Spleen (tissue), 11 donors: ENCODE results near the gene CCNB3. TPM values are rescaled to one million over a fixed set of nuclear protein-coding genes. Genes with fewer than 3 reads are reported as not detected.

Experiments
- DNase-seq: peaks from one replicate; pipeline ENCODE4 v3.0.0-alpha.2; 2020
- H3K27ac ChIP-seq, 8 donors: fragments of 200-600 bp; sonication (generic) in 7 of 8; 1 replicate in 4 of 8; 2 replicates in 4 of 8; pipeline versions ENCODE4 v1.5.0 to v1.8.0; 2016 to 2021; ENCODE audit warnings: inconsistent platforms in 4 of 8, mild to moderate bottlenecking in 4 of 8, moderate library complexity in 1 of 8
- H3K27me3 ChIP-seq, 7 donors: fragments of 200-600 bp; sonication (generic) in 6 of 7; replicated peaks in 1 of 7; 1 replicate in 4 of 7; 2 replicates in 3 of 7; pipeline versions ENCODE4 v1.5.0 to v1.8.0; 2016 to 2021; ENCODE audit warnings: inconsistent platforms in 3 of 7, mild to moderate bottlenecking in 1 of 7
- H3K36me3 ChIP-seq, 6 donors: fragments of 200-600 bp; sonication (generic) in 5 of 6; 1 replicate in 4 of 6; 2 replicates in 2 of 6; pipeline versions ENCODE4 v1.5.0 to v1.8.0; 2016 to 2021; ENCODE audit warnings: inconsistent platforms in 2 of 6
- H3K4me1 ChIP-seq, 6 donors: fragments of 200-600 bp; sonication (generic) in 5 of 6; 1 replicate in 3 of 6; 2 replicates in 3 of 6; pipeline versions ENCODE4 v1.5.0 to v1.8.0; 2016 to 2021; ENCODE audit warnings: inconsistent platforms in 3 of 6
- H3K4me3 ChIP-seq, 8 donors: fragments of 200-600 bp; sonication (generic) in 7 of 8; 1 replicate in 4 of 8; 2 replicates in 4 of 8; pipeline versions ENCODE4 v1.5.0 to v1.8.0; 2016 to 2021; ENCODE audit warnings: inconsistent platforms in 4 of 8, mild to moderate bottlenecking in 4 of 8, moderate library complexity in 2 of 8
- H3K9me3 ChIP-seq, 8 donors: fragments of 200-600 bp; sonication (generic) in 7 of 8; 1 replicate in 4 of 8; 2 replicates in 4 of 8; pipeline versions ENCODE4 v1.5.0 to v1.8.0; 2016 to 2021; ENCODE audit warnings: inconsistent platforms in 4 of 8
- CTCF ChIP-seq, 11 experiments: fragments of 200-600 bp in 7 of 11; fragments of 450-650 bp in 4 of 11; sonication (generic) in 4 of 11; IDR thresholded peaks in 8 of 11; conservative IDR thresholded peaks in 3 of 11; 1 replicate in 7 of 11; 2 replicates in 4 of 11; pipeline versions ENCODE4 v1.4.0 to v1.8.0; 2016 to 2021; ENCODE audit warnings: antibody characterized with exemption in 11 of 11, inconsistent platforms in 4 of 11, mild to moderate bottlenecking in 1 of 11
- POLR2A ChIP-seq, 3 donors: fragments of 450-650 bp; IDR thresholded peaks; one replicate each; pipeline ENCODE4 v1.5.1; 2017; ENCODE audit warnings: antibody characterized with exemption in 3 of 3, mild to moderate bottlenecking in 1 of 3
- POLR2AphosphoS5 ChIP-seq, 3 donors: sonication (generic); formaldehyde crosslinking; IDR thresholded peaks; one replicate each; pipeline ENCODE4 v1.5.1; 2017; ENCODE audit warnings: antibody characterized with exemption in 3 of 3
- WGBS, 5 donors: extraction: QIAGEN DNeasy Blood & Tissue Kit in 3 of 5; methylation state at CpG; one replicate each; pipeline versions ENCODE4 v1.1.5 to v1.1.7; 2013 to 2018; 5-methylcytosine and 5-hydroxymethylcytosine counted together
- intact Hi-C: fragments of 100-400 bp; cut with DNase I; formaldehyde crosslinking; loops from one replicate; pipeline ENCODE4 v1.15.0; 2023; ENCODE audit warnings: low total_unique reads
- polyA plus RNA-seq, 3 donors: library from polyadenylated mRNA; stranded (reverse); fragments of 200-250 nt; gene quantifications; one replicate each; pipeline ENCODE4 v1.2.1, GENCODE V29; 2013
- small RNA-seq, 4 donors: library from RNA; depleted of rRNA; stranded (forward); fragments of <200 nt; gene quantifications; one replicate each; pipeline ENCODE3, GENCODE V24; 2016
- total RNA-seq, 7 donors: library from RNA; depleted of rRNA in 3 of 7; stranded (reverse); fragments of >200 nt in 3 of 7; fragmentation: NEBNext Ultra II Directional in 4 of 7; extraction: Animal tissue kit (Norgen Biotek cat#: 25700) in 4 of 7; gene quantifications; one replicate each; pipeline versions ENCODE4 v1.1.0 to v1.2.1, GENCODE V29; 2016 to 2021
- donor health status: healthy with polysubstance abuse.
- donor health status: DM: no; HTN: no; CAD: no; lungs with moderate emphysema.
- donor health status: DM: no; HTN: no; CAD: no.
- donor health status: Bipolar disorder and iron deficiency.
- donor health status: healthy.
- donor health status: DM: no; HTN: no; CAD: no.
- donor health status: DM: yes; HTN: yes; CAD: no.

The CCNB3 gene
- total and polyA plus RNA-seq, 10 donors, result 0.20 to 2.1 (median 0.84) TPM

- WGBS, 5 donors, result 28 to 75% (median 49%) methylated on average over 2 of the region's 2 CpGs
Observed at GRCh38 chrX:50393902-50394301, 189.3 kb downstream of the CCNB3 start.

More at GRCh38 chrX:50393902-50394301, 189.3 kb downstream of the CCNB3 start:
- H3K9me3 ChIP-seq, result no peaks in the 10 kb centered on the region
- TF ChIP-seq CTCF (IDR thresholded peaks at IDR 0.05 in 8 of 11, conservative IDR thresholded peaks at IDR 0.05 in 3 of 11) (no peak), POLR2A (IDR thresholded peaks at IDR 0.05) (no peak), POLR2AphosphoS5 (IDR thresholded peaks at IDR 0.05) (no peak)
- H3K27ac ChIP-seq, result no peak overlapping the region
- H3K36me3 ChIP-seq, result no peaks in the 10 kb centered on the region
- peaks cover 0 to 20% (median 0%) of the 10 kb centered on the region in 7 donors for H3K27me3 ChIP-seq
- H3K4me3 ChIP-seq, result no peak overlapping the region
- intact Hi-C loops, result no loop called here
- no peak for DNase-seq
- no peaks in the 10 kb centered on the region for H3K4me1 ChIP-seq

Small RNA genes lying within 50 kb of the gene (small RNA-seq; reads per million reads assigned to genes)
- 0 reads per million in 4 donors for gene PYY3
- 0 reads per million in 4 donors for gene RF00019

Other genes starting within 250 kb of the CCNB3 start
- gene AKAP4, start 3.8 kb upstream of the CCNB3 start, total RNA-seq, result not detected
- not detected for gene AKAP4, start 3.8 kb upstream of the CCNB3 start, polyA plus RNA-seq